Left colon (tissue), 2 donors: ENCODE results near the gene VSTM5. TPM values are rescaled to one million over a fixed set of nuclear protein-coding genes. Genes with fewer than 3 reads are reported as not detected.
A peak's percentile ranks its signal among the peaks of the same experiment; 100 is the strongest.
"Not testable (repeated sequence)": the region's sequence is repeated elsewhere in the genome, so short reads cannot be mapped to it uniquely, and the experiment has no call there.

Experiments
- ATAC-seq: fragments of 200-7000 bp; cut with Tn5 transposase; one replicate; pipeline ENCODE4 v1.9.1; 2020; ENCODE audit warnings: mild to moderate bottlenecking, moderate library complexity
- DNase-seq, 2 donors: peaks; one replicate each; pipeline ENCODE4 v3.0.0-alpha.2; 2020
- intact Hi-C, 2 donors: fragments of 100-400 bp; cut with DNase I in 1 of 2; cut with micrococcal nuclease in 1 of 2; formaldehyde crosslinking; loops; one replicate each; pipeline versions ENCODE4 v1.11.2 to v1.14.0; 2022; cut with DNase I, micrococcal nuclease
- total RNA-seq, 2 donors: library from RNA; stranded (reverse); fragmentation: NEBNext Ultra II Directional; extraction: Animal tissue kit (Norgen Biotek cat#: 25700); gene quantifications; one replicate each; pipeline ENCODE4 v1.2.1, GENCODE V29; 2021
- donor health status: DM: no; HTN: no; CAD: no.
- donor health status: DM: yes; HTN: yes; CAD: no.

Gene VSTM5
- total RNA-seq, 2 donors from 2014 or later, result 1.1 to 2.5 TPM

DNA sequence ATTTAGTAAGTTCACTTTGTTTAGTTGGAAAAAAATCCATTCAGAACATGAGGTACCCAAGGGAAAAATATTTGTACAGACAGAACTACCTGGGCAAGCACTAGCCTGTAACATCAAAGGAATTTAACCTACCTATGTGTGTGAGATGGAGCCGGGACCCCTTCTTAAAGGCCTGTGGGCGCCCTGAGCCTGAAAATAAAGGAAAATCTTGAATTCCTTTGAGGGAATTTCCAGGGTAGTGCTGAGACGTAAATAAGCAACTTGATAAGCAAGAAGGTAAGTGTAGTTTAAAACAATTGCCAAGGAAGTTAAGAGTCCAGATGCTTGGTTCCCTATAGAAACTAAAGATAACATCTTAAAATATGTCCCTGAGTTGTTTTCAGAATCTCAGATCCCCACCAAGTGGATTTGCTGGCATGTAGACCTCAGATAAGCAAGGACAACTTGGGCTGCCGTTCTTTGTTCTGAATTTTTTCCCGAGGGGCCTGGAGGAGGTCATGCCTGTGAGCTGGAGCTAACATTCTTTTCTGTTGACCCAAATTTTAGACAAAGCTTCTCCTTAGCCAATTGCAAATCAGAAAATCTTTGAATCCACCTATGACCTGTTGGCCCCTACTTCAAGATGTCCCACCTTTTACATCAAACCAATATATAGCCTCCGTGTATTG lies 35.3 kb downstream of the VSTM5 start:
- ATAC-seq, result no peak
- intact Hi-C loops, result no loop called here

DNA sequence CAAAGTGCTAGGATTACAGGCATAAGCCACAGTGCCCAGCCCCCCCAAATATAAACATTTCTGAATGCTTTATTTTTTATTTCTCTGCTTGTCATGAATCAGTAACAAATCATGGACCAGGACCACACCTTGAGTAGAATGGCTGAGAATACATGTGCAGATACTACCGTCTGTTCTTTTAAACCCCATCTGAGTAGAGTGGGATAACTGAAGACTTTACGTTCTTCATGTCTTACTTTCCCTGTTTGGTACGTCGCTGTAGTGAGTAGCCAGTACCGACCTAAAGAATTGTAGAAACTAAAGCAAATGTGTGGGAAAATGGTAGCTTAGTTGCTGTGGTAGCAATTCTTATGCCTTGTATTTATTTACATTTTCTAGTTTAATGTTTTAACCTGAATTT lies 36.4 kb downstream of the VSTM5 start:
- no peak for DNase-seq
- intact Hi-C loops, result no loop called here
- no peak for ATAC-seq

More for the DNA sequence above, 35.3 kb downstream of the VSTM5 start:
- DNase-seq, result no peak

DNA sequence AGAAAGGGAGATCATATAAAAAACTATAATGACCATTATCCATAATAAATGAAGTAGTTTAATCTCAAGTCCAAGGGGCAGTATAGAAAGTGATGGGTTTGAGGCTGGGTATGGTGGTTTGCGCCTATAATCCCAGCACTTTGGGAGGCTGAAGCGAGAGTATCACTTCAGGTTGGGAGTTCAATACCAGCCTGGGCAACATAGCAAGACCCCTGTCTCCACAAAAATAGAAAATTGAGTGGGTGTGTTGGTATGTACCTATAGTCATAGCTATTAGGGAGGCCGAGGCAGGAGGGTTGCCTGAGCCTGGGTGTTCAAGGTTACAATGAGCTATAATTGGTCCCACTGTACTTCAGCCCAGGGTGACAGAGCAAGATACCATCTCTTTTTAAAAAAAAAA lies 42.4 kb downstream of the VSTM5 start:
- no peak for DNase-seq
- ATAC-seq, result no peak
- intact Hi-C loops, result no loop called here

DNA sequence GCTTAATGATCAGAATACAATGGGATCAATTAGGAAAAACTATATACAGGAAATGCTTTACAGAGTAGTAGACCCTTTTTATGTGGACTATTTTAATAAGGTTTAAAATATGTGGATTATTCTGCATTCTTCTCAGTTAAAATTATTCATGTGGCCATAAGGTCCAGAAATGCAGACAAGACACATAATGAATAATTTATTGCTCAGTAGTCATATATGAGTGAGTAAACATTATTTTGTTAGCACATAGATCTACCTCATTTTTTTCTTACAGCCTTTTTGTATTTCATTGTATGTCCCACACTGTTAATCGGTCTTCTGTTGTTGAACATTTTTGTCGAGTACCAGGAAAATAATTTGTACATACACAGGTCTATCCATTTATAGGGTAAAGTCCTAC lies 45.5 kb downstream of the VSTM5 start:
- no peak for DNase-seq
- intact Hi-C loops, result no loop called here
- ATAC-seq, result no peak

DNA sequence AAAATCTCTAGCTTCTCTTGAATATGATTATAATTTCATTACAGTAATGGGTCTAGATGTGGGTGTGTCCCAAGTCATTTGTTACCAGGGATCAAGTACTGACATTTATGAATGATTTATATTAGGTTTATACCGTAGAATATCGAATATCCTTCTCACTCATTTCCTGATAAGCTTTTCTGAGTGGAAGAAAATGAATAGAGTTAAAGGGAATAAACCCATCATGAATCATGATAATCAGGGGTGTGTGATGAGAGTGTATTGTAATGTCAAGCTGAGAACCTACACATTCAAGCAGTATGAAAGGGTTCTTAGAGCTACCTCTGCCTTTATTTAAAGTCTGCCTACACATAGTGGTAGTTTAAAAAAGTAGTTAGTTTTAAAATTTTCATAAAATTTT lies 49.1 kb downstream of the VSTM5 start:
- DNase-seq (no peak), ATAC-seq (no peak)
- intact Hi-C loops, result no loop called here

DNA sequence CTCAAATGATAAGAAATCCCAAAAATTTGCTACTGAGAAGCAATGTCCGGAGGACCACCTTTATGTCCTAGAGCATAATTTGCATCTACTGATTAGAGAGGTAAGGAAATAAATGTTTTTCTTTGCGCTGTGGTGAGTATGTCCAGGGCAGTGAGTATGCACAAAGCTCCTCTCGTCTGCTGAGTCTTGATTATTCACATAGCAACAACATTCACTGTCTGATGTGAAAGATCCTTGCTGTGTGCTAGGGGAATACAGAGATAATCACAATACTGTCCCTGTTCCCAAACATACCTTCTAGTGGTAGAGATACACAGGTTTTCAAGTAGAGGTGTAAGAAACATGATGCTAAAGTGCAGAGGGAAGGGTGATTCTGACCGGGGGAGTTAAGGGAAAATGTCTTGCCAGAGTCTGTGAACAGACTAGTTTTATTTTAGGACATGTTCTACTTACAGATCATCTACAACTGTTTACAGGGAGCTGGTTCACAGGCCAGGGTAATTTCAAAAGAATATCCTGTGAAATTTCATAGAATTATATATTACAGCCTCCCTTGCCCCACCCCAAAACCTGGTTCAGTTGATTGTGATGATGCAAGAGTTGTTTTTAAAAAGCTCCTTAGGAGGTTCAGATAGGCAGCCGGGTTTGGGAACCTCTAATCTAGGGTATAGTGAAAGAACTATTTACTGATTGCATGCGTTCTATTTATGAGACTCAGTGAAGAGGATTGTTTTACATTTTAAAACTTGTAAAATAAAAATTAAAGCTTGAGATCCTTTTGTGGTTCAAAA lies 53.8 kb downstream of the VSTM5 start:
- ATAC-seq, result no peak
- no peak for DNase-seq
- intact Hi-C loops, result loop anchor here in 1 of 2 donors (10.0 kb wide), 1 partner anchor 112 kb away; no protein-coding TSS in a partner anchor

DNA sequence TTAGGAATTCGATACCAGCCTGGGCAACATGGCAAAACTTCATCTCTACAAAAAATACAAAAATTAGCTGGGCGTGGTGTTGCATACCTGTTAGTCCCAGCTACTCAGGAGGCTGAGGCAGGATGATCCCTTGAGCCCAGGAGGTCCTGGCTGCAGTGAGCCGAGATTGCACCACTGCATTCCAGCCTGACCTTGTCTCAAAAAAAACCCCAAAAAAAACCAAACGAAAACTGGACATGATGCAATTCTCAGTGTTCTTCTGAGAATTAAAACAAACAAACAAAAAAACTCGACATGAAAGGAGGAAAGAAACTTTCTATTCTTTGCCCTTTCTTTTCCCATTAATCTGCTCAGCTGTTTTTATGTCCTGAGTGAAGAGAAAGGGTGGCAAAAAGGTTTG lies 58.9 kb downstream of the VSTM5 start:
- DNase-seq (no peak), ATAC-seq (no peak)
- intact Hi-C loops, result loop anchor here in 1 of 2 donors (10.0 kb wide), 1 partner anchor 107 kb away; no protein-coding TSS in a partner anchor

DNA sequence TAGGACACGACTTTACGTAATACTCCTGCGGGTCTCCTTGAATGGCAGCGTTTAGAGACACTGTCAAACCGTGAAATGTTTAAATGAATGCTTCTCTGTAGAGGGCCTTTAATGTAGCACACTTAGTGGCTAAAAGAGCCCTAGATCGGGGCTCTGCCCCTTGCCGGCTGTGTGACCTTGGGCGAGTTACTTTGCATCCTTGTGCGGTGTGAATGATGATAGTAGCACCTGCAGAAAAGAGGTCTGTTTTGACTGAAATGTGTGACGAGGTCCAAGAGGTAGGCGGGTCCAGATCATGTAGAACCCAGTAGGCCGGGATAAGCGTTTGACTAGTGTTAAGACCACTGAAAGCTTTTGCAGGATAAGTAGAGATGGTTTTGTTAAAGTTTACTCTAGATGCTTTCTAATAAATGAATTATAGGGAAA lies 65.5 kb downstream of the VSTM5 start:
- DNase-seq (no peak), ATAC-seq (peak; percentile 26)
- intact Hi-C loops, result loop anchor here in 1 of 2 donors (5.0 kb wide), 1 partner anchor 43 kb away; the partner anchor contains the start of genes C11orf54 and TAF1D

DNA sequence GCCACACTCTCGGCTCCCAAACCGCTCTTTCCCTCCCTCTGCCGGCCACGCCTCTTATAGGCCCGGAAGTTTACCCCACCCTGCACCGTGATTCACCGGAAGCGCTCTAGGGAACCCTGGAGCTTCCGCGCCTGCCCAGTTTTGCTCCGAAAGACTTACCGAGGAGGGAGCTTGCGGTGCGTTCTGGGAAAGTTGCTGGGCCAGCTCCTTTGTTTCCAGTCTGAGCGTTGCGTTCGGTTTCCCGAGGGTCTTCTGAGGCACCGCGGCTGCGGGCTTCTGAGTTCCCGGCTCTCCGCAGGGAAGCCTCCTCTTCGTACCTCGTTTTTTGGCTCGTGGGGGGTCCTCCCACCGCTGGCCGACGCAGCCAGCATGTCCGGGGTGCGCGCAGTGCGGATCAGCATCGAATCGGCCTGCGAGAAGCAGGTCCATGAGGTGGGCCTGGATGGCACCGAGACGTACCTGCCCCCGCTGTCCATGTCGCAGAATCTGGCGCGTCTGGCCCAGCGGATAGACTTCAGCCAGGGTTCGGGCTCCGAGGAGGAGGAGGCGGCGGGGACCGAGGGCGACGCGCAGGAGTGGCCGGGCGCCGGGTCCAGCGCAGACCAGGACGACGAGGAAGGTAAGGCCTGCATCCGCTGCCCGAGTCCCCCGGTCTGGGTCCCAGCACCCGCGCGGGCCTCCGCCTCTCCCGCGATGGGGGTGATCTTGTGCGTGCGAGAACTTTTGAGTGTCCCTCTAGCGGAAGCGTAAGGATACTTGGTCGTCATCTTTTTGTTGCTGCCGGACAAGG lies 66.1 kb downstream of the VSTM5 start, which contains the start of gene MED17:
MED17 (plus strand) TSS at position 138 of the 790 bp plus-strand sequence; CDS start at position 370, 232 bp downstream.
- ATAC-seq (peak; percentile 99), DNase-seq (peak; percentile 92 to 94)
- intact Hi-C loops, result loop anchor here in 1 of 2 donors (5.0 kb wide), 1 partner anchor 42 kb away; the partner anchor contains the start of genes C11orf54 and TAF1D

DNA sequence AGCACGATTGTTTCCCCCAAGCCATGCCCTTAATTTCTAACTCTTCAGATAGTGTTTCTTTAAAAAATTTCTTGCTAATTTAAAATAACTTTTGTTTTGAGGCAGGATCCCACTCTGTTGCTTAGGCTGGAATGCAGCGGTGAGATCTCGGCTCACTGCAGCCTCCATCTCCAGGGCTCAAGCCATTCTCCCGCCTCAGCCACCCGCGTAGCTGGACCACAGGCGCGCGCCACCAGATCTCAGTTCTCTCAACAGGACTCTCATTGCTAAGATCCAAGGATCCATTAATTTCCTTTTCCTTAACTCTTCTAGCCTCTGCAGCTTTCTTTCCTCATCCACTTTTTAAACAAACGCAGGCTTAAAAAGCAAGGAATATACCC lies 66.7 kb downstream of the VSTM5 start:
- intact Hi-C loops, result loop anchor here in 1 of 2 donors (5.0 kb wide), 1 partner anchor 41 kb away; the partner anchor contains the start of genes C11orf54 and TAF1D
- DNase-seq (no peak), ATAC-seq (peak; percentile 40)

DNA sequence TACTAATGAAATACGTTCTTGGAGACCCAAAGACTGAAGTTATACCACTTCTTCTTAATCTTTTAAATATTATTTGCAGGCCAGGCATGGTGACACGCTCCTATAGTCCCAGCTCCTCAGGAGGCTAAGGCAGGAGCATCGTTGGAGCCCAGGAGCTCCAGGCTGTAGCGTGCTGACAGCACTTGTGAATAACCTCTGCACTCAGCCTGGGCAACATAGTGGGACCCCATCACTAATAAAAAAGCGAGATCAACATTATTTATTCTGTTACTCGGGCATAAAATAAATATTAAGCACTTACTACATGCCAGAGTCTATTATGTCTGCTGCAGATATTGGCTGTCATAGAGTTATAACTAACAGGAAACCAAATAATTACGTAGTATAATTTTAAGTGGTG lies 67.1 kb downstream of the VSTM5 start:
- intact Hi-C loops, result loop anchor here in 1 of 2 donors (5.0 kb wide), 1 partner anchor 41 kb away; the partner anchor contains the start of genes C11orf54 and TAF1D
- no peak for DNase-seq
- ATAC-seq, result no peak

DNA sequence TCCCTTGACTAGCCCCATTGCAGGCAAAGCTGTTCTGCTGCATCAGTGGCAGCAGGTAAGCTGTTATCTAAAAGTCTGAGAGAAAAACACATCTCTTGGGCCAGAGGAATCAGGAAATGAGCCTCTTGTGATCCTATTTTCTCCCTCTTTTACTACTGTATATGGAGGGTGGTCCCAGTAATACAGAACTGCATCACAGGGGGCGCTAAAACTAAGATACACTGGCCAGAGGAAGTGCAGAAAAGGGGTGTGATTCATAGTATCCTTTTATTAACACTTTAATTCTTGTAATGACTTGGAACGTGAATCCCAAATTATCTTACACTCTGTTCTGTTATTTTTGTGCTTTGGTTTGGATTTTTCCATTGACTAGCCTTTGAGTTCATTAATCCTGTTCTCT lies 75.1 kb downstream of the VSTM5 start:
- DNase-seq, result no peak
- intact Hi-C loops, result no loop called here
- ATAC-seq, result no peak

DNA sequence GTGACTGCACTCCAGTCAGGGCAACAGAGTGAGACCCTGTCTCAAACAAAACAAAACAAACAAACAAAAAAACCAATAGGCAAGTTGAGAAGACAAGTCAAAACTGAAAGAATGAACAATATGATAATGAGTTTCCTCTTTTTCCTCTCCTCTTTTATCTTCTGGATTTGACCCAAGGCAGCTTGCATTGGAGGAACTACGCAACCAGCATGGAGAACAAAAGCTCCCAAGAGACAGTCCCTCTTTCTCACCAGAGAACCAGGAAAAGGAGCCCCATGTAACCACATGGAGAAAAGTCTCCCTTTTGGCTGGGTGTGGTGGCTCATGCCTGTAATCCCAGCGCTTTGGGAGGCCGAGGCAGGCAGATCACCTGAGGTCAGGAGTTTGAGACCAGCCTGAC lies 75.9 kb downstream of the VSTM5 start:
- ATAC-seq, DNase-seq, intact Hi-C loops: not testable (repeated sequence)

DNA sequence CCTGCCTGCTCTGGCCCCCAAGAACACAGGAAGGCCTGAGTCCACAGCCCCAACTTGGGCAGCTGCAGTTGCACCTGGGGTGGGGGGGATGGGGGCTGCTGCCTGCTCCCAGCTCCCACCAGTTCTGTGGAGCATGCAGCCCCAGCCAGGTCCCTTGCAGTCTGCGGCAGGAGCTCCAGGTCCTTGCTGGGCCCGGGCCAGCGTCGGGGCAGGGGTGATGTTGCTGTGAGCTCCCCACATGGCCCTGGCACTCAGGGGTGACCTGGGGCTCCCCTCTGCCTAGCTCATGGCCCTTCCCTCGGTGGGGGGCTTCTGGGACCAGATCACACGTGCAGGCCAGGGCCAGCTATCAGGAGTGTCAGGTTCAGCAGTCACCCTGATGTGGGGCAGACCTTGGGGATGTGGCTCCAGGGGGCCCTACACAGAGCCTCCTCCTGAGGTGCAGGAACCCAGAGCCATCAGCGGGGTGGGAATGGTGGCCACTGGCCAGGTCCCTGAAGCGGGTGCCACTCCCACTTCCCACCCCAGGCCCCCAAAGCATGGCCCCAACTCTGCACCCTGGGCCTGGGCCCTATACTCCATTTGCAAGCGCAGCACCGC lies 76.7 kb downstream of the VSTM5 start:
- intact Hi-C loops, result no loop called here
- ATAC-seq, result no peak
- no peak for DNase-seq

DNA sequence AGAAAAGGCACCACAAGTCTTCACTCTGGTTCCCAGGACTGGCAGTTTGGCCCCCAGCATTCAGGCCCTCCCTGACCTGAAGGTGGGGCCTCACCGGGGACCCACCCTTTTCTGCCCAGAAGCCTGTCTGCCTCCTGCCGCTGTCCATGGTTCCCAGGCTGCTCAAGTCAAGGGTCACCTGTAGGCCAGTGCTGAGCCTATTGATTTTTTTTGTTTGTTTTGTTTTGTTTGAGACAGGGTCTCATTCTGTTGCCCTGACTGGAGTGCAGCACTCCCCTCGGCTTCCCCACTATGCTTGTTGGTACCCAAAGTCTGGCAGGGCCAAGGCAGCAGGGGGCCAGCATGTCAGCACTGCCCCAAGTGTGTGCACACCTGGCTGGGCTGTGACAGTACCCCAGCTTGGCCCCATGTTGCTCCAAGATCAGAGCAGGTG lies 77.4 kb downstream of the VSTM5 start:
- ATAC-seq, result no peak

DNA sequence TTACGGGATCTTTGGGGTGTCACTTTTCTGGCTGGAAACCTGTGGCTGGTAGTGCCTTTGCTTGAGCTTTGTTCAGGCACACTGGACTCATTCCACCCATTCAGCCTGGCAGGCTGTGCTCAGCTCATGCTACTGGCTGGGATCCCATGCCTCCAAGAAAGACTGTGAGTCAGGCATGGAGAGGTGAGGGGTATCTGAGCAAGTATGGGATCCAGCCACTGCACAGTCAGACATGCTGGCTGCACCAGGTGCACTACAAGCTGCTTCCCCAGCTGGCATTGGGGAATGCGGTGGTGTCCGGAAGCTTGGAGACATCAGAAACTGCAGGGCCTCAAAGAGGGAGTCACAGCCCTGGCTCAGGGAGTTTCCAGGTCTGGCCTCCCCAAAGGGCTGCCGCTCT lies 78.3 kb downstream of the VSTM5 start:
- intact Hi-C loops, result no loop called here
- ATAC-seq (no peak), DNase-seq (no peak)

More for the DNA sequence above, 77.4 kb downstream of the VSTM5 start:
- no peak for DNase-seq
- intact Hi-C loops, result no loop called here

DNA sequence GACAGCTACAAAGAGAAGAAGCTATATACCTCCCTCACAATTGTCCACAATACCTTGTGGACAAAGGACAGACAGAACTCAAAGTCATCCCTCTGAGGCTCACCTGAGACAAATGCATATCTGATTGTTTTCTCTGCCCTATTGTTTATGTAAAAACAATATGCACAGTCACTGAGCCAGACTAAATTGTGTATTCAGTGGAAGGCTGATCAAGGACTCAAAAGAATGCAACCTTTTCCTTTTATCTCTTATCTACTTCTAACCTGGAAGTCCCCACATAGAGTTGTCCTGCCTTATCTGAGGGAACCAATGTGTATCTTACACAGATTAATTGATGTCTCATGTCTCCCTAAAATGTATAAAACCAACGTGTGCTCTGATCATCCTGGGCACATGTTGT lies 80.3 kb downstream of the VSTM5 start:
- ATAC-seq, result no peak
- intact Hi-C loops, result no loop called here
- no peak for DNase-seq
